ENCODE results near the gene YEATS2.

The YEATS2 gene

DNA sequence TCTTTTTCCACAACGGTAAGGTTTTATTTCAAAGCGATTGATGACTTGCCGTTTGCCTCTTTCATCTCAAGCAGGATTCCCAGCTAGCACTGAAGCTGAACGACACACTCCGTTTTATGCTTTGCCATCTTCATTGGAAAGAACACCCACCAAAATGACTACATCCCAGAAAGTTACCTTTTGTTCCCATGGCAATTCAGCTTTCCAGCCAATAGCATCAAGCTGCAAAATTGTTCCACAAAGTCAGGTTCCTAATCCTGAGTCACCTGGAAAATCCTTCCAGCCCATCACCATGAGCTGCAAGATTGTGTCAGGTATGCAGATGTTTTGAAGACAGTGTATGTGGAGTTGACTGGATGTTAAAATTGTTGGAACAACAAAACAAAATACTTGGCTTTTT is 56.5 kb downstream of the YEATS2 start:
- Histone ChIP-seq H3F3A (ENCODE audit: low read depth) (no peaks in the 10 kb centered on the region), H3K9me2 (replicated peaks; ENCODE audit: low read depth, low read length) (no peaks in the 10 kb centered on the region), H4K20me1 (ENCODE audit: insufficient read depth, low read length, poor library complexity, severe bottlenecking) (peaks cover 3% of the 10 kb centered on the region), H3K79me2 (ENCODE audit: insufficient read depth, low read length) (no peaks in the 10 kb centered on the region), H3K36me3 (ENCODE audit: insufficient read depth, low read length) (peaks cover 79% of the 10 kb centered on the region), H3K4me2 (ENCODE audit: low read depth, low read length, poor library complexity, severe bottlenecking) (no peak overlapping the region), H3K4me1 (ENCODE audit: insufficient read depth, low read length, poor library complexity, severe bottlenecking) (no peaks in the 10 kb centered on the region), H3K9ac (ENCODE audit: low read depth, low read length, poor library complexity, severe bottlenecking) (no peak overlapping the region), H3K4me3 (ENCODE audit: low read length, poor library complexity, severe bottlenecking) (no peak overlapping the region), H3K9me3 (ENCODE audit: insufficient read depth, low read depth, low read length) (no peaks in the 10 kb centered on the region), H2AFZ (ENCODE audit: low read length) (no peak overlapping the region), H3K27me3 (ENCODE audit: insufficient read depth, low read length, poor library complexity, severe bottlenecking) (no peaks in the 10 kb centered on the region)
- TF ChIP-seq, protein P1, sequence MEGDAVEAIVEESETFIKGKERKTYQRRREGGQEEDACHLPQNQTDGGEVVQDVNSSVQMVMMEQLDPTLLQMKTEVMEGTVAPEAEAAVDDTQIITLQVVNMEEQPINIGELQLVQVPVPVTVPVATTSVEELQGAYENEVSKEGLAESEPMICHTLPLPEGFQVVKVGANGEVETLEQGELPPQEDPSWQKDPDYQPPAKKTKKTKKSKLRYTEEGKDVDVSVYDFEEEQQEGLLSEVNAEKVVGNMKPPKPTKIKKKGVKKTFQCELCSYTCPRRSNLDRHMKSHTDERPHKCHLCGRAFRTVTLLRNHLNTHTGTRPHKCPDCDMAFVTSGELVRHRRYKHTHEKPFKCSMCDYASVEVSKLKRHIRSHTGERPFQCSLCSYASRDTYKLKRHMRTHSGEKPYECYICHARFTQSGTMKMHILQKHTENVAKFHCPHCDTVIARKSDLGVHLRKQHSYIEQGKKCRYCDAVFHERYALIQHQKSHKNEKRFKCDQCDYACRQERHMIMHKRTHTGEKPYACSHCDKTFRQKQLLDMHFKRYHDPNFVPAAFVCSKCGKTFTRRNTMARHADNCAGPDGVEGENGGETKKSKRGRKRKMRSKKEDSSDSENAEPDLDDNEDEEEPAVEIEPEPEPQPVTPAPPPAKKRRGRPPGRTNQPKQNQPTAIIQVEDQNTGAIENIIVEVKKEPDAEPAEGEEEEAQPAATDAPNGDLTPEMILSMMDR (conservative IDR thresholded peaks at IDR 0.05; ENCODE audit: low read length) = no peak
- TF ChIP-seq EZH2phosphoT487 (IDR thresholded peaks at IDR 0.05; ENCODE audit: borderline replicate concordance) = no peak

DNA sequence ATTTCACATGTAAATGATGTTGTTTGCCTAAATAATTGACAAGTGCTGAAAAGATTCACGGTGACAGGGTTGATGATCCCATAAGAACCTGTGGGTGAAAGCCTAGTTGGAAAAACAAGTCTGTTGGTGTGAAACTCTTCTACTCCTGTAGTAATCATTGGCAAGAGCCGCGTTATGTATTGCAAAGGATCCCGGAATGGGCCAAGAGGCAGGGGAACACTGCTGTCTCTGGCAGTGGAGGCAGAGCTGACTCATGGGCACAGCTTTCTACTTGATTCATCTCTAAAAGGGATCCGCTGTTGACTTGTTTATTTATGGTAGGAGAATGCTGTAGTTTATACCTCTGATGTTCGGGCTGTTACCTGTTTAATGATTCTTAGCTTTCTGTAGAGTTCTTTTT is 64.7 kb downstream of the YEATS2 start:
- Histone ChIP-seq H3K9ac (ENCODE audit: low read depth, low read length, poor library complexity, severe bottlenecking) (no peak overlapping the region), H3K27me3 (ENCODE audit: insufficient read depth, low read length, poor library complexity, severe bottlenecking) (no peaks in the 10 kb centered on the region), H3K4me3 (ENCODE audit: low read length, poor library complexity, severe bottlenecking) (no peak overlapping the region), H2AFZ (ENCODE audit: low read length) (no peak overlapping the region), H3K79me2 (ENCODE audit: insufficient read depth, low read length) (no peaks in the 10 kb centered on the region), H3K4me2 (ENCODE audit: low read depth, low read length, poor library complexity, severe bottlenecking) (no peak overlapping the region), H3F3A (ENCODE audit: low read depth) (no peaks in the 10 kb centered on the region), H3K36me3 (ENCODE audit: insufficient read depth, low read length) (peaks cover 69% of the 10 kb centered on the region), H3K9me3 (ENCODE audit: insufficient read depth, low read depth, low read length) (no peaks in the 10 kb centered on the region), H3K4me1 (ENCODE audit: insufficient read depth, low read length, poor library complexity, severe bottlenecking) (peaks cover 3% of the 10 kb centered on the region), H3K9me2 (replicated peaks; ENCODE audit: low read depth, low read length) (no peaks in the 10 kb centered on the region), H4K20me1 (ENCODE audit: insufficient read depth, low read length, poor library complexity, severe bottlenecking) (no peaks in the 10 kb centered on the region)
- TF ChIP-seq, protein P1 (conservative IDR thresholded peaks at IDR 0.05; ENCODE audit: low read length) = no peak
- TF ChIP-seq EZH2phosphoT487 (IDR thresholded peaks at IDR 0.05; ENCODE audit: borderline replicate concordance) = no peak

DNA sequence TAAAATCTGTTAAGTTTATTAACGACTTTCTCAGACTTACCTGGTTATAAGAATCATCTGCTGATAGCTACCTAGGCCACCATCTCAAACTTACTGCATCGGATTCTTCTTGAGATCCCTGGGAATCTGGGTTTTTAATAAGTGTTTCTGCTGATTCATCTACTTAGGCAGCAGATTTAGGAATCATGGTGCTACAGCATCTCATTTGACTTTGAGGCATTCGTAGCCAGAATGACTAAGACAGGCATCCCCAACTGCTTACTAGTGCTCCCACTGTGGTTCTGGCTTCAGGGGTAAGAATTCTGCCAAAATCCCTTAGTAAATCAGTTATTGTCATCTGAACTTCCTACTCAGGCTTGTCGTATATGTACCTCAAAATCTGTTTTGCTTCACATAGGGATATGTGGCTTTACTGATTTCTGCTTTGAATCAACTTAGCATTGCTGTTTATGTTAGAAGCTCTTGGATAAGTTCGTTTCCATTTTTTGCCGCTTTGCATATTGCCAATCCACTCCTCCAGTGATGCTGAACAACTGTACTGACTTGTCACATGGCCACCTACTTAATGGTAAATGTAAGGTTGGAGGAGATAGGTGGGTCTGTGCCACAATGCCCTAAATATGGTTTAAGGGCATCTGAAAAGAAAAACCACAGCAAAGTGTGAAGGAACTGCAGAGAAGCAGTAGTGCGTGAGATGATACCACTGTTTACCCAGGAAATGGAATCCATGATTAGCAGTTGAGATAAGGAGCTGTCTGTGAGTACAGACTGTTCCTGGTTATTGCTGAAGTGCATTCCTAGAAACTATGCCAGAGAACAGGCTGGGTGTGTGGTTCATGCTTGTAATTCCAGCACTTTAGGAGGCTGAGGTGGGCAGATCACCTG is 67.5 kb downstream of the YEATS2 start:
- no peaks in the 10 kb centered on the region for H4K20me1 ChIP-seq (ENCODE audit: insufficient read depth, low read length, poor library complexity, severe bottlenecking)
- no peaks in the 10 kb centered on the region for H3F3A ChIP-seq (ENCODE audit: low read depth)
- H3K4me2 ChIP-seq (ENCODE audit: low read depth, low read length, poor library complexity, severe bottlenecking) = no peak overlapping the region
- H3K9me3 ChIP-seq (ENCODE audit: insufficient read depth, low read depth, low read length) = no peaks in the 10 kb centered on the region
- no peaks in the 10 kb centered on the region for H3K79me2 ChIP-seq (ENCODE audit: insufficient read depth, low read length)
- H3K36me3 ChIP-seq (ENCODE audit: insufficient read depth, low read length) = peaks cover 63% of the 10 kb centered on the region
- no peak overlapping the region for H3K4me3 ChIP-seq (ENCODE audit: low read length, poor library complexity, severe bottlenecking)
- no peak overlapping the region for H3K9ac ChIP-seq (ENCODE audit: low read depth, low read length, poor library complexity, severe bottlenecking)
- H3K27me3 ChIP-seq (ENCODE audit: insufficient read depth, low read length, poor library complexity, severe bottlenecking) = no peaks in the 10 kb centered on the region
- TF ChIP-seq, protein P1 (conservative IDR thresholded peaks at IDR 0.05; ENCODE audit: low read length) = no peak
- TF ChIP-seq EZH2phosphoT487 (IDR thresholded peaks at IDR 0.05; ENCODE audit: borderline replicate concordance) = no peak
- H2AFZ ChIP-seq (ENCODE audit: low read length) = no peak overlapping the region
- no peaks in the 10 kb centered on the region for H3K9me2 ChIP-seq (replicated peaks; ENCODE audit: low read depth, low read length)
- H3K4me1 ChIP-seq (ENCODE audit: insufficient read depth, low read length, poor library complexity, severe bottlenecking) = peaks cover 3% of the 10 kb centered on the region

All from Loucy (cell line).